Lower leg skin (tissue), 4 donors: Measurements from ENCODE around the gene TLR2. TPM values are rescaled to one million over a fixed set of nuclear protein-coding genes. Genes with fewer than 3 reads are reported as not detected.
A peak's percentile ranks its signal among the peaks of the same experiment; 100 is the strongest.

Experiments used
- DNase-seq, 2 donors: peaks; one replicate each; pipeline ENCODE4 v3.0.0-alpha.2; 2019; ENCODE audit warnings: low spot score in 2 of 2
- H3K4me3 ChIP-seq: fragments of 200-600 bp; sonication (generic); 2 replicates; pipeline ENCODE4 v1.5.1; 2017; ENCODE audit warnings: mild to moderate bottlenecking, low read depth; ENCODE audit not compliant: poor library complexity, severe bottlenecking
- POLR2A ChIP-seq, 2 donors: fragments of 450-650 bp; IDR thresholded peaks; one replicate each; pipeline ENCODE4 v1.6.1; 2016 to 2017; ENCODE audit warnings: antibody characterized with exemption in 2 of 2, mild to moderate bottlenecking in 1 of 2, moderate library complexity in 1 of 2
- WGBS, 2 donors: methylation state at CpG; one replicate each; pipeline ENCODE4 v1.1.5; 2018; 5-methylcytosine and 5-hydroxymethylcytosine counted together
- intact Hi-C: fragments of 100-400 bp; cut with DNase I; formaldehyde crosslinking; loops from one replicate; pipeline ENCODE4 v1.15.0; 2023; ENCODE audit warnings: low total_unique reads
- total RNA-seq, 4 donors: library from RNA; depleted of rRNA; stranded (reverse); fragments of >200 nt; gene quantifications; one replicate each; pipeline ENCODE4 v1.1.0, GENCODE V29; 2016
- TF ChIP-seq, protein P1 (sequence below), 3 donors: fragments of 450-650 bp; IDR thresholded peaks; one replicate each; pipeline ENCODE4 v1.5.1; 2016; ENCODE audit warnings: antibody characterized with exemption in 3 of 3, mild to moderate bottlenecking in 3 of 3, moderate library complexity in 2 of 3

Gene TLR2
- total RNA-seq, 4 donors from 2014 or later: 5.0 to 11.7 (median 7.9) TPM

DNA sequence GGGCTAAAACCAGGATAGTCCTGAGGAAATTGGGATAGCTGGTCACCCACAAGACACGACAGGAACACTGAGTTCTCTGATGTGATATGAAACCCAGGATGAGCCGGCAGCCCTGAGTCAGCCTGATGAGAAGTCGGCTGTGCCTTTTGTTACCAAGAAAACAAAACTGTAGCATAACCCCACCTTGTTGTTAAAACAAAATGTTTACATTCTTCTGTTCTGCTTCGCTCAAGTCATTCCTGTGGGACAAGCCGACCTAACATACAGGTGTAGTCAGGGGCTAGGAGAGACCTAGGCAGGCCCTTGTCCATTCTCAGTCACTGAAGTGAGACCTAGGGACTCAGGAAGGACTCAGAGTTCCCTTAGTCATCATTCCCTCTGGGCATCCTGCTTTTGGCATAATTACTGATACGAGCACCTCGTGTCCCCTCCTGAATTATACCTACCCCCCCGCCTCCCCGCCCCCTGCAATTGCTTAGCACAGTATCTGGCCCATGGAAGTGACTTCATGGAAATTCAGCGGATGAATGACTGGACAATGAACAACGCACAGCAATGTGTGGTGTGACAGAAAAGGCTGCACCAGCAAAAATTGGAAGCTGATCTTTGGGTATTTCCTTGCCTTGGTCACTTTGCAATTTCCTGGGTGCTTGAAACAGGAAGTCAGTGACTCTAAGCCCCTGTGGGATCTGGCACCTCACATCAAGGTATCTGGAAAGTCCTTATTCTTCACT lies 31.9 kb upstream of the TLR2 start:
- TF ChIP-seq, protein P1, sequence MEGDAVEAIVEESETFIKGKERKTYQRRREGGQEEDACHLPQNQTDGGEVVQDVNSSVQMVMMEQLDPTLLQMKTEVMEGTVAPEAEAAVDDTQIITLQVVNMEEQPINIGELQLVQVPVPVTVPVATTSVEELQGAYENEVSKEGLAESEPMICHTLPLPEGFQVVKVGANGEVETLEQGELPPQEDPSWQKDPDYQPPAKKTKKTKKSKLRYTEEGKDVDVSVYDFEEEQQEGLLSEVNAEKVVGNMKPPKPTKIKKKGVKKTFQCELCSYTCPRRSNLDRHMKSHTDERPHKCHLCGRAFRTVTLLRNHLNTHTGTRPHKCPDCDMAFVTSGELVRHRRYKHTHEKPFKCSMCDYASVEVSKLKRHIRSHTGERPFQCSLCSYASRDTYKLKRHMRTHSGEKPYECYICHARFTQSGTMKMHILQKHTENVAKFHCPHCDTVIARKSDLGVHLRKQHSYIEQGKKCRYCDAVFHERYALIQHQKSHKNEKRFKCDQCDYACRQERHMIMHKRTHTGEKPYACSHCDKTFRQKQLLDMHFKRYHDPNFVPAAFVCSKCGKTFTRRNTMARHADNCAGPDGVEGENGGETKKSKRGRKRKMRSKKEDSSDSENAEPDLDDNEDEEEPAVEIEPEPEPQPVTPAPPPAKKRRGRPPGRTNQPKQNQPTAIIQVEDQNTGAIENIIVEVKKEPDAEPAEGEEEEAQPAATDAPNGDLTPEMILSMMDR (IDR thresholded peaks at IDR 0.05): no peak
- WGBS, 2 donors: 63 to 68% methylated on average over 11 of the region's 11 CpGs

DNA sequence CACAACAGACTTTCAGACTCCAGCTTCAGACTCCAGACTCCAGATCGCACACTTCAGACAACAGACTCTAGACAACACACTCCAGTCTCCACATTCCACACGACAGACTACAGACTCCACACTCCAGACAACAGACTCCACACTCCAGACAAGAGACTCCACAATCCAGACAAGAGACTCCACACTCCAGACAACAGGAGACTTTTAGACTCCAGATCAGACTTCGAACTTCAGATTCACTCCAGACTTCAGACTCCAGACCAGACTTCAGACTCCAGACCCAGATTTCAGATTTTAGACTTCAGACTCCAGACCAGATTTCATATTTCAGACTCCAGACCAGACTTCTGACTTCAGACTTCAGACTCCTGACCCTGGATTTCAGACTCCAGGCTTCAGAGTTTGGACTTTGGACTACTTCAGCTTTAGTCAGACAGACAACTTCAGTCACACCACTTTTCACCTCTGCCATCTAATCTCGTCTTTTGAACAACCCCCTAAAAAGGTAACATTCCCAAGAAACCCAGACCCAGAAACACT lies 29.0 kb upstream of the TLR2 start:
- TF ChIP-seq, protein P1 (IDR thresholded peaks at IDR 0.05): no peak
- TF ChIP-seq POLR2A (IDR thresholded peaks at IDR 0.05): no peak
- no peak for DNase-seq
- 56 to 66% methylated on average over 4 of the region's 4 CpGs for WGBS, 2 donors
- intact Hi-C loops: no loop called here
- no peak overlapping the region for H3K4me3 ChIP-seq

More for the DNA sequence above, 31.9 kb upstream of the TLR2 start:
- intact Hi-C loops: no loop called here
- H3K4me3 ChIP-seq: no peak overlapping the region
- DNase-seq: no peak

DNA sequence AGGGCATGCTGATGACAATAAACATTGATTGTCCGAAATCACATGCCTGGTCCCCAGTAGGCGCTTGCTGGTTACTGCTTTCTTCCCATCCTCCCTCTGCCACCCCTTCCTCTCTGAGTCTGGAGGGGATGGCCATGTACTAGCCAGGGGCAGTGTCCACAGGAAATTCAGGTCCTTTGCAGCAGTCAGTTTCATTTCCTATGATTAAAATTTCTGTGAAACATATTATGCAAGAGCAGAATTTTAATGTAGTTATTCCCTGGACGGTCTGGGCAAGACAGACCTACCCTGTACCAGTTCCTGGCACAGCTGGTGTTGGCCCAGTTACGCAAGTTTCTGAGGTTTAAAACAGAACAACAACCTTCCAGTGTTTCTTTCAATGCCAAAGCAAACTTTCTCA lies 28.2 kb upstream of the TLR2 start:
- intact Hi-C loops: no loop called here
- TF ChIP-seq, protein P1 (IDR thresholded peaks at IDR 0.05): no peak
- TF ChIP-seq POLR2A (IDR thresholded peaks at IDR 0.05): no peak
- 52 to 64% methylated on average over 4 of the region's 4 CpGs for WGBS, 2 donors
- H3K4me3 ChIP-seq: no peak overlapping the region
- peak in 1 of 2 donors; percentile 60 for DNase-seq

DNA sequence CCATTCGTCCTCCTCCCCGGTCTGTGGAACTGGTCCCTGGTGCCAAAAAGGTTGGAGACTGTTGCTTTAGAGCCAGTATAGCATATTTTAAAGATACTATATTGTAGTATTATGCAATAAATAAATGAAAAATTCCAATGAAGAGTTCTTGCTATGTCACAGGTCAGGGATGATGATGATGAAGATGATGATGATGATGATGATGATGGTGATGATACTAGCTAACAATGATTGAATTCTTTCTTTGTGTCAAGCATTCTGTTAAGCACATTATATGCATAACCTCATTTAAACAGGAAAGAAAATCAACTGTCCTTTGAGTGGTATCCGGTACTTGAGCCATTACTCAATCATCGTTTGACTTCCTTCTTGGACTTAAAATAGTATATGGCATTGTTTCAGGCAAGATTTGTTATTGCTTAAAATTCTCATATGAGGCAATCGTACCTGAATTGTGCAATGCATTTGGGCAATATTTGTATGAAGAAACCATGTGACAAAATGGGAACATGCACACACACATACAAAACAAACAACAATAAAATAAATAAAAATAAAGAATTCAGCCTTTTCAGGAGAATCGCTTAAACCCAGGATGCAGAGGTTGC lies 22.8 kb upstream of the TLR2 start:
- intact Hi-C loops: no loop called here
- no peak for DNase-seq
- H3K4me3 ChIP-seq: no peak overlapping the region
- 53 to 57% methylated on average over 6 of the region's 6 CpGs for WGBS, 2 donors
- TF ChIP-seq, protein P1 (IDR thresholded peaks at IDR 0.05): no peak
- no peak for TF ChIP-seq POLR2A (IDR thresholded peaks at IDR 0.05)

DNA sequence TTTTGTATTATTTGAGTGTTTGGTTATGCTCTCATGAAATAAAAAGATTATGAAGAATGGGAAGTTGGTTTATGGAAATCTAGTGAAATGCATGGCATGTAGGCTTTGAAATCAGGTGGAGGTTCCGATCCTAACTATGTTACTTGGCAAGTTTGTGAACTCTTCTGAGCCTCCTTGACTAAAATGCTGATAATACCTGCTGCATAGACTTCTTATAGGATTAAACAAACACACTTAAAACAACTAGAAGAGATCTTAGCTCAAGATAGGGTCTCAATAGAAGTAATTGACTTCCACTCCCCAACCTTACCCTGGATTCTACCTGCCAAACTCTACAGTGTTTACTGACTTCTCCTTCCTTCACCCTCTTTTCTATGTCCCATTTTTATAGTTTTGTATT lies 22.2 kb upstream of the TLR2 start:
- no peak for DNase-seq
- TF ChIP-seq, protein P1 (IDR thresholded peaks at IDR 0.05): no peak
- TF ChIP-seq POLR2A (IDR thresholded peaks at IDR 0.05): no peak
- intact Hi-C loops: no loop called here
- WGBS, 2 donors: 83 to 95% methylated on average over 1 of the region's 1 CpG
- no peak overlapping the region for H3K4me3 ChIP-seq
